K562 (cell line): Measurements from ENCODE around the gene WASF2. TPM values are rescaled to one million over a fixed set of nuclear protein-coding genes. Genes with fewer than 3 reads are reported as not detected.

Source experiments
- CREM ChIP-seq: IDR thresholded peaks from 2 replicates; pipeline ENCODE4 v1.6.1; 2014; ENCODE audit warnings: antibody characterized with exemption, low read depth
- ELF2 ChIP-seq: fragments of 250-450 bp; sonication (Bioruptor Pico); IDR thresholded peaks from 2 replicates; pipeline ENCODE4 v1.5.0; 2021; ENCODE audit warnings: mild to moderate bottlenecking
- GABPA ChIP-seq: fragments of 200-800 bp; sonication (Bioruptor generic); conservative IDR thresholded peaks from 2 replicates; pipeline ENCODE4 v1.6.1; 2016; ENCODE audit warnings: low read depth, missing genetic modification characterization, missing compliant biosample characterization
- GATAD2B ChIP-seq: fragments of 450-650 bp; IDR thresholded peaks from 2 replicates; pipeline ENCODE4 v1.6.1; 2017; ENCODE audit warnings: mild to moderate bottlenecking, borderline replicate concordance
- HSF4 ChIP-seq: fragments of 250-450 bp; sonication (Bioruptor Pico); IDR thresholded peaks from 2 replicates; pipeline ENCODE4 v2.1.2; 2022; ENCODE audit warnings: mild to moderate bottlenecking, moderate library complexity, borderline replicate concordance
- MXI1 ChIP-seq: IDR thresholded peaks from 2 replicates; pipeline ENCODE4 v1.6.1; 2011; ENCODE audit warnings: low read depth, mild to moderate bottlenecking, improper control_type of control experiment, low read length
- NFE2 ChIP-seq: IDR thresholded peaks from 2 replicates; pipeline ENCODE4 v1.6.1; 2014; ENCODE audit warnings: antibody characterized with exemption, low read depth
- PHF20 ChIP-seq: fragments of 450-650 bp; IDR thresholded peaks from 2 replicates; pipeline ENCODE4 v1.6.1; 2018; ENCODE audit not compliant: partially characterized antibody
- RBM34 ChIP-seq: fragments of 200-400 bp; formaldehyde crosslinking; IDR thresholded peaks from 2 replicates; pipeline ENCODE4 v1.6.1; 2018; ENCODE audit warnings: low read length, borderline replicate concordance; ENCODE audit not compliant: insufficient read depth
- SRSF9 ChIP-seq: fragments of 200-400 bp; formaldehyde crosslinking; IDR thresholded peaks from 2 replicates; pipeline ENCODE4 v1.6.1; 2017; ENCODE audit warnings: low read depth, low read length, borderline replicate concordance
- ZNF561 ChIP-seq: fragments of 450-650 bp; formaldehyde crosslinking; conservative IDR thresholded peaks from 2 replicates; pipeline ENCODE4 v1.4.0; 2020; ENCODE audit warnings: mild to moderate bottlenecking, moderate library complexity
- ZNF589 ChIP-seq: fragments of 200-800 bp; sonication (Bioruptor generic); IDR thresholded peaks from 2 replicates; pipeline ENCODE4 v1.6.1; 2016; ENCODE audit warnings: low read depth, missing genetic modification characterization, missing compliant biosample characterization
- polyA plus RNA-seq, 8 experiments: library from polyadenylated mRNA; depleted of rRNA in 4 of 8; stranded (reverse) in 5 of 8; unstranded in 3 of 8; fragments of >200 nt; fragmentation: Nextera tagmentation in 2 of 8; fragmentation: Illumina TruSeq in 1 of 8; extraction: Ambion mirVana in 2 of 8; extraction: Trizol in 1 of 8; gene quantifications; 2 replicates each; pipeline versions ENCODE4 v1.2.1 to v1.2.3, GENCODE V29; 2011 to 2014; ENCODE audit warnings: inconsistent platforms in 1 of 8, missing spikeins in 1 of 8
- total RNA-seq, 7 experiments: library from RNA; depleted of rRNA in 6 of 7; stranded (reverse); fragments of >200 nt in 6 of 7; fragmentation: Illumina TruSeq in 2 of 7; extraction: Trizol in 2 of 7; gene quantifications; 2 replicates each; pipeline versions ENCODE4 v1.2.1 to v1.2.3, GENCODE V29; 2011 to 2021; ENCODE audit warnings: low replicate concordance in 1 of 7
- TF ChIP-seq, protein P1 (sequence below), 2 experiments: fragments of 450-650 bp; IDR thresholded peaks; 2 replicates each; pipeline ENCODE4 v1.6.1; 2016; ENCODE audit warnings: mild to moderate bottlenecking in 2 of 2, borderline replicate concordance in 1 of 2, low read depth in 1 of 2, moderate library complexity in 1 of 2

WASF2 gene
- total and polyA plus RNA-seq, 9 of the 15 experiments (the other 6 are each of a cell fraction or from before 2014, with no cell fraction given): 8.2 to 163 (median 31.2) TPM

DNA sequence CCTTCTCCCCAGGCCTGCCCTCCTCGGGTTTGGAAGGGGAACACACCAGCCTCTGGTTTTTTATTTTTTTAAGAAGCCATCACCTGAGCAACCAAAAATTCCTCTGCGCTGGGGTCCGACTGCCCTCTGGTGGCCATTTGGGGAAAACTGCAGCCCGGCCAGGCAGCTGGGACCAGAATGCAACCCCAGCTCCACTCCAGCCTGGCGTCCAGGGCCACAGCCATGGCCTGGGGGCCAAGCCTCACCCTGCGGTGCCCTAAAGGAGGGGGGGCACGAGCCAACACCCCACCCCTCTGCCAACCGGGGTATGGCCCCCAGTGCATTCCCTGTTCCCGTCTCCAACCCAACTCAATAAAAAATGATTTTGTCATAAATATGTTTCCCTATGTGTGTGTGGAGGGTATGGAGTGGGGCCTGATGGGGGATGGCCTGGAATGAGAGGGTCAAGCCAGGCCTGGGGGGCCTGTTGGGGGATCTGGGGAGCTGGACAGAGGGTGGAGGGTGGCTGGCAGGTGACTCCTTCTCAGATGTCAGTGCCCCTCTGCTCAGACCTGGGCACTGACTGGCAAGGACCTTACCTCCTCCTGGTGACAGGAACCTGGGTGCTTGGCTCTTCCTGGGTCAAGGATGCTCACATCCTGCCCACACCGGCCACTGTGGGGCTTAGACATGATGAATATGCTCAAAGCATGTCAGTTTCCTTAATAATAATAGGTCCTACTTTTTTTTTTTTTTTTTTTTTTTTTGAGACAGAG is 94.3 kb downstream of the WASF2 start (continued):
- TF ChIP-seq, protein P1, sequence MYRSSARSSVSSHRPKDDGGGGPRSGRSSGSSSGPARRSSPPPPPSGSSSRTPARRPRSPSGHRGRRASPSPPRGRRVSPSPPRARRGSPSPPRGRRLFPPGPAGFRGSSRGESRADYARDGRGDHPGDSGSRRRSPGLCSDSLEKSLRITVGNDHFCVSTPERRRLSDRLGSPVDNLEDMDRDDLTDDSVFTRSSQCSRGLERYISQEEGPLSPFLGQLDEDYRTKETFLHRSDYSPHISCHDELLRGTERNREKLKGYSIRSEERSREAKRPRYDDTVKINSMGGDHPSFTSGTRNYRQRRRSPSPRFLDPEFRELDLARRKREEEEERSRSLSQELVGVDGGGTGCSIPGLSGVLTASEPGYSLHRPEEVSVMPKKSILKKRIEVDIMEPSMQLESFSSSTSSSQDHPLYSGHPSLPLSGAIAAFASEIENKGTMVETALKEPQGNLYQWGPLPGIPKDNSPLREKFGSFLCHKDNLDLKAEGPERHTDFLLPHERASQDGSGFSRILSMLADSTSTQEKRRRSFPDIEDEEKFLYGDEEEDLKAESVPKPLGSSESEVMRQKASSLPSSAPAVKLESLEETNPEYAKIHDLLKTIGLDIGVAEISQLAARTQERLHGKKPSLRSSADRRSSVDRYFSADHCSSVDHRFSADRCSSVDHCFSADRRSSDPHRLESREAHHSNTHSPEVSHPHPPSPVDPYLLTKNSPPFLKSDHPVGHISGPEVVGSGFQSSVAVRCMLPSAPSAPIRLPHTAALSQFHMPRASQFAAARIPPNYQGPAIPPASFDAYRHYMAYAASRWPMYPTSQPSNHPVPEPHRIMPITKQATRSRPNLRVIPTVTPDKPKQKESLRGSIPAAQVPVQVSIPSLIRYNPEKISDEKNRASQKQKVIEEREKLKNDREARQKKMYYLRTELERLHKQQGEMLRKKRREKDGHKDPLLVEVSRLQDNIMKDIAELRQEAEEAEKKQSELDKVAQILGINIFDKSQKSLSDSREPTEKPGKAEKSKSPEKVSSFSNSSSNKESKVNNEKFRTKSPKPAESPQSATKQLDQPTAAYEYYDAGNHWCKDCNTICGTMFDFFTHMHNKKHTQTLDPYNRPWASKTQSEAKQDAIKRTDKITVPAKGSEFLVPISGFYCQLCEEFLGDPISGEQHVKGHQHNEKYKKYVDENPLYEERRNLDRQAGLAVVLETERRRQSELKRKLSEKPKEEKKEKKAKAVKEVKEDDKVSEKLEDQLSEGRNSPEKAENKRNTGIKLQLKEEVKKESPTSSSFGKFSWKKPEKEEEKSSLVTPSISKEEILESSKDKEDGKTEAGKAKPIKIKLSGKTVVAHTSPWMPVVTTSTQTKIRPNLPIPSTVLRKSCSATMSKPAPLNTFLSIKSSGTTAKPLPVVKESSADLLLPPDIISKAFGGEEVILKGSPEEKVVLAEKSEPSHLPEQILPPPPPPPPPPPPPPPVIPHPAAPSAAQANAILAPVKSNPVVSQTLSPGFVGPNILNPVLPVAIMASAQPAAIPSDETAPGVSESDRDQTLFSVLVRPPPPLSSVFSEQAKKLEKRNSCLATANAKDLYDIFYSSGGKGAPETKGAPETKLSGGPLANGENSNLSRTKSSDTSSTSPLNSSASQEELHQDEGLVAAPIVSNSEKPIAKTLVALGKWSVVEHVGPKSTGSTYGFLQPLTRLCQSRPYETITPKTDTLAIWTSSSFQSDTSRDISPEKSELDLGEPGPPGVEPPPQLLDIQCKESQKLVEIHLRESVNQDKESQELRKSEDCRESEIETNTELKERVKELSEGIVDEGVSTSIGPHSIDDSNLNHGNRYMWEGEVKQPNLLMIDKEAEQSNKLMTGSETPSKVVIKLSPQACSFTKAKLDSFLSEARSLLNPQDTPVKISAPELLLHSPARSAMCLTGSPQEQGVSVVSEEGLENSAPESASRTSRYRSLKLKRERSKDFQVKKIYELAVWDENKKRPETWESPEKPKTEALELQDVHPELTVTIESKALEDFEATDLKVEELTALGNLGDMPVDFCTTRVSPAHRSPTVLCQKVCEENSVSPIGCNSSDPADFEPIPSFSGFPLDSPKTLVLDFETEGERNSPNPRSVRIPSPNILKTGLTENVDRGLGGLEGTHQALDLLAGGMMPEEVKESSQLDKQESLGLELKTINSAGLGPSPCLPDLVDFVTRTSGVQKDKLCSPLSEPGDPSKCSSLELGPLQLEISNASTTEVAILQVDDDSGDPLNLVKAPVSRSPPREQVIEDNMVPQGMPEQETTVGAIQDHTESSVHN (IDR thresholded peaks at IDR 0.05; ENCODE audit: borderline replicate concordance in 1 of 2, low read depth in 1 of 2): no peak
- TF ChIP-seq RBM34: no peak
- no peak for TF ChIP-seq GABPA (tag)
- TF ChIP-seq MXI1: no peak
- TF ChIP-seq ZNF589 (CRISPR knock-in tag): no peak
- no peak for TF ChIP-seq SRSF9
- no peak for TF ChIP-seq NFE2
- TF ChIP-seq CREM: no peak
- no peak for TF ChIP-seq GATAD2B
- TF ChIP-seq ZNF561 (CRISPR knock-in tag): no peak
- TF ChIP-seq PHF20: no peak
- TF ChIP-seq HSF4: no peak
- no peak for TF ChIP-seq ELF2 (CRISPR knock-in tag)
